NCI-H2196 (cell line): Measurements from ENCODE around the gene SH3D21.

Source experiments
- DNase-seq: peaks from one replicate; lab custom pipeline; 2025; ENCODE audit not compliant: unreplicated experiment; lab: John Stamatoyannopoulos, UW

The SH3D21 gene

GRCh38 chr1:36328713-36329112 lies 22.5 kb downstream of the SH3D21 start:
- DNase-seq, result peak; percentile 38

- DNase-seq, result no peak
Measured at GRCh38 chr1:36329817-36330216, 23.6 kb downstream of the SH3D21 start.

GRCh38 chr1:36330940-36331339 lies 24.8 kb downstream of the SH3D21 start:
- no peak for DNase-seq

GRCh38 chr1:36337830-36338229 lies 31.7 kb downstream of the SH3D21 start:
- no peak for DNase-seq

- peak; percentile 25 for DNase-seq
Measured at GRCh38 chr1:36339215-36339614, 33.0 kb downstream of the SH3D21 start.

GRCh38 chr1:36339615-36340014 lies 33.4 kb downstream of the SH3D21 start:
- no peak for DNase-seq

- DNase-seq, result no peak
Measured at GRCh38 chr1:36341626-36342320, 35.6 kb downstream of the SH3D21 start.

- DNase-seq, result peak; percentile 23
Measured at GRCh38 chr1:36342426-36343185, 36.4 kb downstream of the SH3D21 start.

GRCh38 chr1:36343651-36344394 lies 37.7 kb downstream of the SH3D21 start:
- DNase-seq, result no peak

- DNase-seq, result no peak
Measured at GRCh38 chr1:36344395-36344680, 38.2 kb downstream of the SH3D21 start.

- no peak for DNase-seq
Measured at GRCh38 chr1:36345353-36345752, 39.2 kb downstream of the SH3D21 start.

- DNase-seq, result no peak
Measured at GRCh38 chr1:36346741-36347370, 40.7 kb downstream of the SH3D21 start.

- DNase-seq, result no peak
Measured at GRCh38 chr1:36349241-36349671, 43.1 kb downstream of the SH3D21 start.

GRCh38 chr1:36349839-36350238 lies 43.7 kb downstream of the SH3D21 start:
- DNase-seq, result no peak

GRCh38 chr1:36350659-36351226 lies 44.6 kb downstream of the SH3D21 start:
- no peak for DNase-seq

- DNase-seq, result peak; percentile 13
Measured at GRCh38 chr1:36351227-36351977, 45.2 kb downstream of the SH3D21 start.

GRCh38 chr1:36352125-36352909 lies 46.1 kb downstream of the SH3D21 start:
- DNase-seq, result no peak

GRCh38 chr1:36352910-36353878 lies 47.0 kb downstream of the SH3D21 start:
- DNase-seq, result no peak

GRCh38 chr1:36354486-36354885 lies 48.3 kb downstream of the SH3D21 start:
- no peak for DNase-seq
